ENCODE data around the gene DOLK.

The DOLK gene

DNA sequence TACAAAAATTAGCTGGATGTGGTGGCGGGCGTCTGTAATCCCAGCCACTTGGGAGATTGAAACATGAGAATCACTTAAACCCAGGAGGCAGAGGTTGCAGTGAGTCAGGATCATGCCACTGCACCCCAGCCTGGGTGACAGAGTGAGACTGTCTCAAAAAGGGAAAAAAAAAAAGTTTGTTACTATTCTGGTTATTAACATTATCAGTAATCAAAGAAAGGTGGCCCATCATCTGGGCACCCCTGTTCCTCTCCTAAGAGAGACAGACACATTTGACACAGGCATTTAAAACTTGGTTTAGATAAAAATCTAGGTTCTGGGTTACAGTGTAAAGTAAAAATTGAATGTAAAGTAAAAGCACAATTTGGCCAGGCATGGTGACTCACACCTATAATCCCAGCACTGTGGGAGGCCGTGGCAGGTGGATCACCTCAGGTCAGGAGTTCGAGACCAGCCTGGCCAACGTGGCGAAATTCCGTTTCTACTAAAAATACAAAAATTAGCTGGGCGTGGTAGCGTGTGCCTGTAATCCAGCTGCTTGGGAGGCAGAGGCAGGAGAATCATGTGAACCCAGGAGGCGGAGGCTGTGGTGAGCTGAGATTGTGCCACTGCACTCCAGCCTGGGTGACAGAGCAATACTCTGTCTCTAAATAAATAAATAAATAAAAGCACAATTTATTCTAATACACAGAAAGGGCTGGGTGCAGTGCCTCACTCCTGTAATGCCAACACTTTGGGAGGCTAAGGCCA is 43.4 kb downstream of the DOLK start:
- DNase-seq: no peak

DNA sequence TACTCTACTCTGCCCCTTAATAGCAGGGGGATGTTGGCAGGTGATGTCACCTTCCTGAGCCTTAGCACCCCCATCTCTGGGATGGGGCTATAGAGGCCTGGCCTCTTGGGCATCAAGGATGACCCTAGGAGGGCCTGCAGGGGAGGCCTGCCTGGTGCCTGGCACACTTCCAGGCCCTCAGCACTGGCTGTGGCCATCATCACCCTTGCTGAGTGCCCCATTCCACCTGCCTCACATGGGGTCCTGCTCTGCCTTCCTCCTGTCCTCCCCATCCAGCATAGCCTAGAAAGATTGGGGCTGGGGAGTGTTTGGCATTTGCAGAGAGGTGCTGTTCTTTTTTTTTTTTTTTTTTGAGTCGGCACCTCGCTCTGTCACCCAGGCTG is 44.3 kb downstream of the DOLK start:
- no peak for DNase-seq

DNA sequence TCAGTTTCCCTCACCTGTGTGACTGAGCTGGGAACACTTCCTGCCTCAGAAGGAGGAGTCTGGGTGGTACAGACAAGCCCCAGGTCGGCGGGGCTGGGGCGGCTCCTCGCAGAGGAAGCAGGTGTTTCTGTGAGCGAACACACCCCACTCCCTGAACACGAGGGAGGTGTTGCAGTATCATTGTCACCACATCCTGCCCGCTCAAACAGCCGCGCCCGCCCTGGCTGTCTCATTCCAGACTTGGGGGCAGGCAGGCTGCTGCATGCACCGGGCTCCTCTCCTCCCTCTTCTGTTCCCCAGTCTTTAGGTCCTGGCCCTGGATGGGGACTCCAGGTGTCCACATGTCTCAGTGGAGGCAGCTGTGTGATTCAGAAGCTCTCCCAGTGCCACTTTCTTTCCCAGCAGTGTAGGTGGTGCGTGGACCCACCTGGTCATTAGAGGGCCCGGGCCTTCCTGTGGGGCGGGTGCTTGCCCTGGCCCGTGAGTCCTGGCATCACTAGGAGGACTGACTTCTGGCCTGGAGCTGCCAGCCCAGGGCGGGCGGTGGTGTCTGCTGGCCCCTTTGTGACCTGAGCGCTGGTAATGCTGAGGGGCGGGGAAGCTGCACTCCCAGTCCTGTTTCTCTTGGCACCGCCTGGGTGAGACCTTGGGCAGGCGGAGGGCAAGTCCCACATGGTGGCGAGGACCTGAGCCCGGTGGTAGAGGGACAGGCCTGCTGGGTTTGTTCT is 44.9 kb downstream of the DOLK start:
- DNase-seq: no peak

DNA sequence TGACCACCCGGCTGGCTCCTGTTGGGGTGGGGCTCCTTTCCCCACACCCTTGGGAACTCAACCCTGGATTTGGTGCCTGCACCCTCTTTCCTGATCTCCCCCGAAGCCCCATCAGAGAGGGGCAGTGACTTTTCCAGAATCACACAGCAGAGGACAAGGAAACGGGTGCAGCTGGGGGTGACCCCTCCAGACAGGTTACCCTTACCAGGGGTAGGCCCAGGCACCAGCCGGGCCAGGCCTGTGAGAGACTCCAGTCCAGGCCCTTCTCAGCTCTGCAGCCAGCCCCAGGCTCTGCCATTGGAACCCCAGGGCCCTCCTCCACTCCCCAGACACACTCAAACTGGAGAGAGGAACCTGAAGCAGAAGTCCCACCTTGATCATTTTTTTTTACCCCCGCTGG is 45.6 kb downstream of the DOLK start:
- DNase-seq: no peak

DNA sequence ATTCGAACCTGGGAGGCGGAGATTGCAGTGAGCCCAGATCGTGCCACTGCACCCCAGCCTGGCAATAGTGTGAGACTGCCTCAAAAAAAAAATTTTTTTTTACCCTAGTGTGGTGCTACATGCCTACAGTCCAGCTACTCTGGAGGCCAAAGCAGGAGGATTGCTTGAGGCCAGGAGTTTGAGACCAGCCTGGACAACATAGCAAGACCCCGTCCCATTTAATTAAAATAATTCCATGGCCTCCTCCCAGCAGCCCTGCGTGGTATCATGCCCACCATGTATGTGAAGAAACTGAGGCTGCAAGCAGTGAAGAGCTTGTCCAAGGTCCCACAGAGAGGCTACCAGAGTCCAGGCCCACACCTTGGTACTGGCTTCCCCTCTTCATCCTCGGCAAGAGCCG is 46.0 kb downstream of the DOLK start:
- no peak for DNase-seq

DNA sequence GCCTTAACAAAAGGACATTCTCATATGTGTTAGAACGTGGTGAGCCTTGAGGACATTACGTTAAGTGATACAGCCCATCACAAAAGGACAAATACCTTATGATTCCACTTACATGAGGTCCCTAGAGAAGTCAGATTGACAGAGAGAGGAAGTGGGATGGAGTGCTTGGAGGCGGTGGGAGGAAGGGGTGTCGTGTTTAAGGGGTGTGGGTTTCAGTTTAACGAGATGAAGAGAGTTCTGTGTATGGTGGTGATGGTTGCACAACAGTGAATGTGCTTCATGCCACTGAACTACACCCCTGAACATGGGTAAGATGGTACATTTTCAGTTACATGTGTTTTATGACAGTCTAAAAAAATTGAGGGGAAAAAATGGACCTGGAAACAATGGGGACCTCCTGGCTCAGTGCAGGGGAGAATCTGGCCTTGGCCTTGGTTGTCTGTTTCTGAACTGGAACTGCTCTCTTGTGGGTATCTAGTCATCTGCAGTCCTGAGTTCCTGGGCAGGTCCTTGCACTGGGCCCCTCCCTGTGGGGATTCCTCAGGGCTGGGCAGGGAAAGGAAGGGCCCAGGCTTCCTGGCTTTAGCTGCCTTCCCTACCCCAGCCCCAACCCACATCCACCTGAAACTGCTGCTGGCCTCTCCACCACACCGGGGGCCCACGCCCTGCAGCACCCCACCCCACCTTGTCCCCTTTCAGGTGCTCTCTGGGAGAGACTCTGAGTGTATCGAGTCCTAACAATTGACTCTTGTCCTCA is 47.7 kb downstream of the DOLK start:
- DNase-seq: no peak

DNA sequence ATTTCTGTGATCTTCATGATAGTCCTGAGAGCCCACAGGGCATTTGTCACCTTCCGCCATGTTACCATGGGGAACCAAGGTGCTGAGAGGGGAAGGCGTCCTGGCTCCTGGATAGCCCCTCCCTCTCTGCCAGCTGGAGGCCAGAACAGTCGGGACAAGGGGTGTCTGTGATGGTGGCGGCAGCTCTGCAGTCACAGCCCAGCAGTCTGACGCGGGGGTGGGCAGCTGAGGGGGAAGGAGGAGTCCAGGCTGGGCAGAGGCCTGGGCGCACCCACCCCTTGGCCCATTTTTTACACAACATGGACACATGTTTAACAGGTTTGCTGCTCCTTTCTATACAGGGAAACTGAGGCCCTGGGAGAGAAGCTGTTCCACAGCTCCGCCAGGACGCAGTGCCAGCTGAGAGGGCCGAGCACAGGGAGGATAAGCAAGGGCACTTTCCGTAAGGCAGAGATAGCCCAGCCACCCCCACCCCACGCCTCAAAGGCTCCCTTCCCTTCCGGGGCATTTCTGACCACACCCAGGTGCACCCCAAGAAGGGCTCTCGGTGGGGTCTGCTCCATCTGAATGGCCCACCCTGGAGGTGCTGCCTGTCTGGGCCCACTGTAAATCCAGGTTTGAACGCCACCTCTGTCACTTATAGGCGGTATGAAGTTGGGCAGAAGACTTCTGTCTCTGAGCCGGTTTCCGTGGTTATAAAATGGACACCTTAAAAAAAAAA is 48.4 kb downstream of the DOLK start:
- no peak for DNase-seq

DNA sequence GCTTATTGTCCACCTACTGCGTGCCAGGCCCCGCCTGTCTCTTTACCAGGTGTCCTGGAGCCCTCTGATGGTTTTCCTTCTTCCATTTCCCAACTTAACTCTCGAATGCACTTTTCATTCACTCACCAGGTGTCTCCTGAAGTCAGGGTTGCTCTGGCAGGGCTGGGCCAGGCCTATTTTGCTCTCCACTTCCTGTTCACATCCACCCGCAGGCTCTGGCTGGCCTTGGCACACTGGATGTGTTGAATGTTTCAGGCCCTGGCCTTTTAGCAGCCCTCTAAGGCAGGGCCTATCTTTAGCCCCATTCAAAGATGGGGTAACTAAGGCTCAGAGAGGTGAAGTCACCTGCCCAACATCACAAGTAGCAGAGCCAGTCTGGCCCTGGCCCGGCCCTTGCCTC is 49.0 kb downstream of the DOLK start:
- no peak for DNase-seq

DNA sequence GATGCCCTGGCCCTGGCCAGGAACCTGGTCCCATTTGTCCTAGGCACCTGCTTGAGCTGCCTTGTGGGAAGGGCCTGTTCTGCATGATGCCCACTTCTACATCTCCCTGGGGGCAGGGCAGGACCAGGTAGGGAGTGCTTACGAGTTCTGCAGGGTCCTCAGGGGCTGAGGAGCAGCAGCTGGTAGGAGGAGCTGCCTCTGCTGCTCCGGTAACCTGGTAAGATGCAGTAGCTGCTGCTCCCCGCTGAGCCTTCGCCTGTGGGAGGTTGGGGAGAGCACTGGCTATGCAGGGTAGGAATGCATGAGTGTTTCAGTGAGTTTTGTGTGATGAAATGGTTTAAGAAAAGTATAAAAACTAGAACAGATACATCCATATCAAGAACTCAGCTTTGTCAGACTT is 51.8 kb downstream of the DOLK start:
- peak; percentile 33 for DNase-seq

All from NCI-H1436 treated with DMSO at 0.1 percent for 48 hours (cell line).